ENCODE measurements around the gene GABBR1.

The GABBR1 gene

GRCh38 chr6:29566856-29567255 lies 66.1 kb downstream of the GABBR1 start:
- no peak for DNase-seq (ENCODE audit: low spot score)

- no peak for DNase-seq (ENCODE audit: low spot score)
Measured at GRCh38 chr6:29564875-29565274, 68.1 kb downstream of the GABBR1 start.

- no peak for DNase-seq (ENCODE audit: low spot score)
Measured at GRCh38 chr6:29563435-29563965, 69.5 kb downstream of the GABBR1 start.

- no peak for DNase-seq (ENCODE audit: low spot score)
Measured at GRCh38 chr6:29561606-29562181, 71.3 kb downstream of the GABBR1 start.

GRCh38 chr6:29561091-29561490 lies 71.9 kb downstream of the GABBR1 start:
- no peak for DNase-seq (ENCODE audit: low spot score)

- DNase-seq (ENCODE audit: low spot score): no peak
Measured at GRCh38 chr6:29559524-29560287, 73.3 kb downstream of the GABBR1 start, which contains the start of gene UBD. Gene UBD, minus strand, starts transcription at chr6:29559732. Its CDS starts 31 bp downstream, at chr6:29559701.

GRCh38 chr6:29558439-29559079 lies 74.4 kb downstream of the GABBR1 start:
- no peak for DNase-seq (ENCODE audit: low spot score)

- DNase-seq (ENCODE audit: low spot score): no peak
Measured at GRCh38 chr6:29557320-29557719, 75.7 kb downstream of the GABBR1 start.

GRCh38 chr6:29554764-29555163 lies 78.2 kb downstream of the GABBR1 start:
- no peak for DNase-seq (ENCODE audit: low spot score)

GRCh38 chr6:29553268-29554057 lies 79.5 kb downstream of the GABBR1 start:
- DNase-seq (ENCODE audit: low spot score): no peak

GRCh38 chr6:29552512-29553051 lies 80.4 kb downstream of the GABBR1 start:
- DNase-seq (ENCODE audit: low spot score): peak; percentile 79

- no peak for DNase-seq (ENCODE audit: low spot score)
Measured at GRCh38 chr6:29547573-29547972, 85.4 kb downstream of the GABBR1 start.

GRCh38 chr6:29537714-29538403 lies 95.1 kb downstream of the GABBR1 start:
- DNase-seq (ENCODE audit: low spot score): no peak

- no peak for DNase-seq (ENCODE audit: low spot score)
Measured at GRCh38 chr6:29532320-29532951, 100.5 kb downstream of the GABBR1 start.

GRCh38 chr6:29531668-29532067 lies 101.3 kb downstream of the GABBR1 start:
- no peak for DNase-seq (ENCODE audit: low spot score)

- DNase-seq (ENCODE audit: low spot score): no peak
Measured at GRCh38 chr6:29530671-29531310, 102.2 kb downstream of the GABBR1 start.

GRCh38 chr6:29529956-29530355 lies 103.0 kb downstream of the GABBR1 start:
- DNase-seq (ENCODE audit: low spot score): no peak

- DNase-seq (ENCODE audit: low spot score): no peak
Measured at GRCh38 chr6:29528988-29529560, 103.9 kb downstream of the GABBR1 start.

GRCh38 chr6:29528300-29528931 lies 104.6 kb downstream of the GABBR1 start:
- DNase-seq (ENCODE audit: low spot score): no peak

All from NAMALWA (cell line).